WTC11 (cell line): ENCODE measurements around the gene LSP1. TPM values are rescaled to one million over a fixed set of nuclear protein-coding genes. Genes with fewer than 3 reads are reported as not detected.

ENCODE experiments used
- ATAC-seq: fragments of 200-7000 bp; cut with Tn5 transposase; 2 replicates; pipeline ENCODE4 v1.10.0; 2021; ENCODE audit warnings: mild to moderate bottlenecking, moderate library complexity
- CTCF ChIA-PET: fragments of 300-600 bp; sonication (Branson Sonifier 250); formaldehyde crosslinking; loops from one replicate; lab custom pipeline; 2021; ENCODE audit warnings: antibody characterized with exemption; lab: Charles Lee
- POLR2A ChIA-PET: fragments of 350-600 bp; sonication (Branson Sonifier 250); formaldehyde crosslinking; loops from one replicate; lab custom pipeline; 2021; ENCODE audit warnings: antibody characterized with exemption; lab: Charles Lee
- DNase-seq: peaks from one replicate; pipeline ENCODE4 v3.0.0; 2021; ENCODE audit warnings: low spot score
- H3K27ac Mint-ChIP-seq: 2 replicates; pipeline ENCODE4 v1.8.0; 2021; ENCODE audit warnings: mixed read lengths
- H3K27me3 Mint-ChIP-seq: 2 replicates; pipeline ENCODE4 v1.8.0; 2021; ENCODE audit warnings: low read depth, mild to moderate bottlenecking, moderate library complexity, mixed read lengths
- H3K36me3 Mint-ChIP-seq: 2 replicates; pipeline ENCODE4 v1.8.0; 2021; ENCODE audit warnings: mixed read lengths
- H3K4me1 Mint-ChIP-seq: 2 replicates; pipeline ENCODE4 v1.8.0; 2022; ENCODE audit warnings: mixed read lengths
- H3K4me3 Mint-ChIP-seq: 2 replicates; pipeline ENCODE4 v1.8.0; 2021; ENCODE audit warnings: mild to moderate bottlenecking, moderate library complexity, mixed read lengths
- H3K9me3 Mint-ChIP-seq: 2 replicates; pipeline ENCODE4 v1.8.0; 2021; ENCODE audit warnings: mixed read lengths
- AR ChIP-seq: fragments of 250-450 bp; sonication (Bioruptor Pico); IDR thresholded peaks from 2 replicates; pipeline ENCODE4 v1.9.0; 2021; ENCODE audit warnings: mild to moderate bottlenecking
- ARID4B ChIP-seq: sonication (generic); formaldehyde crosslinking; IDR thresholded peaks from 2 replicates; pipeline ENCODE4 v1.8.0; 2023; ENCODE audit warnings: missing genetic modification reagents, mild to moderate bottlenecking, borderline replicate concordance
- ATF1 ChIP-seq: sonication (generic); formaldehyde crosslinking; IDR thresholded peaks from 2 replicates; pipeline ENCODE4 v1.8.1; 2023; ENCODE audit warnings: mild to moderate bottlenecking, moderate library complexity, missing genetic modification reagents
- CDX4 ChIP-seq: fragments of 250-450 bp; sonication (Bioruptor Pico); IDR thresholded peaks from 2 replicates; pipeline ENCODE4 v1.9.0; 2021; ENCODE audit warnings: moderate library complexity, mild to moderate bottlenecking, inconsistent platforms, borderline replicate concordance
- CTCF ChIP-seq: fragments of 200-600 bp; IDR thresholded peaks from 2 replicates; pipeline ENCODE4 v1.8.0; 2022; ENCODE audit warnings: antibody characterized with exemption
- E2F5 ChIP-seq: sonication (generic); formaldehyde crosslinking; IDR thresholded peaks from 2 replicates; pipeline ENCODE4 v1.8.1; 2022; ENCODE audit warnings: mild to moderate bottlenecking, moderate library complexity, missing genetic modification reagents
- EMX1 ChIP-seq: fragments of 250-450 bp; sonication (Bioruptor Pico); IDR thresholded peaks from 2 replicates; pipeline ENCODE4 v1.8.0; 2021; ENCODE audit warnings: mild to moderate bottlenecking
- ETV6 ChIP-seq: sonication (generic); formaldehyde crosslinking; IDR thresholded peaks from 2 replicates; pipeline ENCODE4 v1.8.1; 2022; ENCODE audit warnings: mild to moderate bottlenecking, missing genetic modification reagents
- MXD4 ChIP-seq: fragments of 250-450 bp; sonication (Bioruptor Pico); IDR thresholded peaks from 2 replicates; pipeline ENCODE4 v1.8.0; 2021; ENCODE audit warnings: mild to moderate bottlenecking, moderate library complexity, borderline replicate concordance
- NR1H2 ChIP-seq: sonication (generic); formaldehyde crosslinking; IDR thresholded peaks from 2 replicates; pipeline ENCODE4 v1.9.0; 2021; ENCODE audit warnings: mild to moderate bottlenecking, moderate library complexity, missing genetic modification reagents
- PRRX2 ChIP-seq: fragments of 250-450 bp; sonication (Bioruptor Pico); IDR thresholded peaks from 2 replicates; pipeline ENCODE4 v1.8.0; 2021; ENCODE audit warnings: mild to moderate bottlenecking
- RELA ChIP-seq: sonication (generic); formaldehyde crosslinking; IDR thresholded peaks from 2 replicates; pipeline ENCODE4 v1.8.1; 2022; ENCODE audit warnings: missing genetic modification reagents, mild to moderate bottlenecking, borderline replicate concordance
- RORB ChIP-seq: fragments of 250-450 bp; sonication (Bioruptor Pico); IDR thresholded peaks from 2 replicates; pipeline ENCODE4 v1.9.0; 2021; ENCODE audit warnings: mild to moderate bottlenecking
- SMAD4 ChIP-seq: sonication (generic); formaldehyde crosslinking; IDR thresholded peaks from 2 replicates; pipeline ENCODE4 v1.8.0; 2022; ENCODE audit warnings: mild to moderate bottlenecking, missing genetic modification reagents
- SOX15 ChIP-seq: fragments of 250-450 bp; sonication (Bioruptor Pico); IDR thresholded peaks from 2 replicates; pipeline ENCODE4 v1.9.0; 2021; ENCODE audit warnings: mild to moderate bottlenecking
- ZNF281 ChIP-seq: sonication (generic); formaldehyde crosslinking; IDR thresholded peaks from 2 replicates; pipeline ENCODE4 v1.8.0; 2023; ENCODE audit warnings: mild to moderate bottlenecking, missing genetic modification reagents
- ZNF416 ChIP-seq: fragments of 250-450 bp; sonication (Bioruptor Pico); IDR thresholded peaks from 2 replicates; pipeline ENCODE4 v1.9.0; 2021; ENCODE audit warnings: mild to moderate bottlenecking, inconsistent platforms
- total RNA-seq: library from RNA; stranded (reverse); gene quantifications from 3 replicates; pipeline ENCODE4 v1.2.3, GENCODE V29; 2021

Gene LSP1
- total RNA-seq, 1 experiment from 2014 or later = 0.77 TPM

GRCh38 chr11:1848640-1849430 lies 4.0 kb upstream of the LSP1 start (continued):
- no peak for TF ChIP-seq ARID4B (CRISPR knock-in tag)
- TF ChIP-seq SOX15 = no peak
- no peak for TF ChIP-seq EMX1 (CRISPR knock-in tag)
- TF ChIP-seq, all 79 proteins: peak for 0

GRCh38 chr11:1851468-1852180 lies 1.3 kb upstream of the LSP1 start:
- POLR2A ChIA-PET = no interaction called here

More at GRCh38 chr11:1851468-1852180, 1.3 kb upstream of the LSP1 start:
- CTCF ChIA-PET = interaction anchor here (1.1 to 2.2 kb wide), 6 partner anchors 19 to 199 kb away, joined by 5 to 8 read pairs (median 6); no protein-coding TSS in a partner anchor
- no peak overlapping the region for H3K4me3 Mint-ChIP-seq
- DNase-seq (no peak), ATAC-seq (no peak)
- no peaks in the 10 kb centered on the region for H3K36me3 Mint-ChIP-seq
- no peak overlapping the region for H3K27ac Mint-ChIP-seq
- peaks cover 2% of the 10 kb centered on the region; the same call in 1 of the 2 replicates for H3K27me3 Mint-ChIP-seq
- TF ChIP-seq MXD4 (CRISPR knock-in tag) = no peak
- TF ChIP-seq PRRX2 = no peak
- no peak for TF ChIP-seq RORB (CRISPR knock-in tag)
- TF ChIP-seq CTCF = no peak
- TF ChIP-seq E2F5 (CRISPR knock-in tag) = no peak
- no peak for TF ChIP-seq RELA (CRISPR knock-in tag)
- TF ChIP-seq SOX15 = no peak
- TF ChIP-seq CDX4 = no peak
- TF ChIP-seq SMAD4 (CRISPR knock-in tag) = no peak
- no peak for TF ChIP-seq NR1H2 (CRISPR knock-in tag)
- TF ChIP-seq ZNF416 (CRISPR knock-in tag) = no peak
- TF ChIP-seq ZNF281 (CRISPR knock-in tag) = no peak
- TF ChIP-seq ATF1 (CRISPR knock-in tag) = no peak
- no peak for TF ChIP-seq AR (CRISPR knock-in tag)
- no peak for TF ChIP-seq ETV6 (CRISPR knock-in tag)
- no peaks in the 10 kb centered on the region for H3K4me1 Mint-ChIP-seq
- no peaks in the 10 kb centered on the region for H3K9me3 Mint-ChIP-seq
